ENCODE measurements around the gene SDHB. TPM values are rescaled to one million over a fixed set of nuclear protein-coding genes. Genes with fewer than 3 reads are reported as not detected.

The SDHB gene
- total RNA-seq, 6 experiments from 2014 or later, result 139 to 244 (median 178) TPM

DNA sequence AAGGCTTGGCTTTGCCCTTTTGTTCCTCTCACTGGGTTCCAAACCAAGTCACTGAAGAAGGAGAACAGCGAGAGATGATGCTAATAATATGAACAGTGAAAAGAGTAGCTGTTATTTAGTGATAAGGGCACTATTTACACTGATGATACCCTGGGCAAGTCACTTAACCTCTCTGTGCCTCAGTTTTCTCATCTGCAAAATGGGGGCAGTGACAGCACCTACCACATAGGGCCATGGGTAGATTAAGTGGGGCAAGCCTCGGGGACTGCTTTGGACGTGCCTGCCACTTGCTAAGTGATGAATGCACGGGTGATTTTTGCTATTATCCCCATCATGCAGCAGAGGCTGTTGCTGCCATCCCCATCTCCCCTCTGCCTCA lies 51.3 kb downstream of the SDHB start:
- H3K27me3 ChIP-seq, result no peaks in the 10 kb centered on the region
- ATAC-seq (no peak), DNase-seq (no peak)
- WGBS (ENCODE audit: insufficient coverage, low coverage, low lambda C conversion rate, missing lambda C conversion rate), result 93% methylated on average over 3 of the region's 4 CpGs
- no peak overlapping the region for H3K4me3 ChIP-seq
- no peaks in the 10 kb centered on the region for H3K4me1 ChIP-seq
- no peak overlapping the region for H3K27ac ChIP-seq
- peaks cover 0 to 9% (median under 1%) of the 10 kb centered on the region in 4 donors for H3K36me3 ChIP-seq
- intact Hi-C loops (cut with DNase I), result no loop called here
- TF ChIP-seq POLR2A (IDR thresholded peaks at IDR 0.05) (no peak), CTCF (IDR thresholded peaks at IDR 0.05) (no peak)
- no peaks in the 10 kb centered on the region for H3K9me3 ChIP-seq

DNA sequence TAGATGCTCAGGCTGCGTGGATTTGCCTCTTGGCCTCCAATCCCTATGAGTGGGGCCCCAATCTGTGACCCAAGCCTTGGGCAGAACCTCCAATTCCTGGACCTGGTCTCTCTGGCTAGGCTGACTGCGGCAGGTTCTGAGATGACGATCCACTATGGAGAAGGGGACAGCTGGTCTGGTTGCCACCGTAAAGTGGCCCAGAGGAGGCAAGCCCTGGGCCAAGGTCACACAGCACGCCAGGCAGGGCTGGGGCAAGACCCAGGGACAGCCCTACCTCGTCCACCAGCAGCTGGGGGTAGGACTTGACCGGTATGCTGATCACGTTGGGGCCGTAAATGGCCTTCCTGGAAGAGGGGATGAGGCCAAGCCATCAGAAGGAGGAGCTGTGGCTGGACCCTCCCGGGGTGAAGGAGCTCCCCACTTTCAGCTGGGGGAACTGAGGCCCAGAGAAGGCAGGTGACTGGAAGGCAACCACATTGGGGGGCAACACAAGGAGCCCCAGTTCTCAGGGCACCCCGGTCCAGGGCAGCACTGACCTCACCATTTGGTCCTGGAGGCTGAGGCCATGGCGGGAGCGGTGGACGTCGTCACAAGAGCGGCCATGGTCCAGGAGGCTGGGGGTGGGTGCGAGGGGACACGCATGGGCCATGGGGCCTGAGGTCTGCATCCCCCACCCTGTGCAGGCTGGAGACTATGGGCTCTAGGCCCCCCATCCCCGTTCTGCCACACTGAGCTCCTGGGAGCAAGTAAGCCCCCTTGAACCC lies 51.9 kb downstream of the SDHB start:
- TF ChIP-seq CTCF (IDR thresholded peaks at IDR 0.05), result no peak
- no peak for TF ChIP-seq POLR2A (IDR thresholded peaks at IDR 0.05)
- H3K27ac ChIP-seq, result no peak overlapping the region
- H3K9me3 ChIP-seq, result no peaks in the 10 kb centered on the region
- no peaks in the 10 kb centered on the region for H3K4me1 ChIP-seq
- no peaks in the 10 kb centered on the region for H3K27me3 ChIP-seq
- no peak for ATAC-seq
- DNase-seq, result no peak
- H3K36me3 ChIP-seq, result peaks cover 0 to 9% (median under 1%) of the 10 kb centered on the region in 4 donors
- intact Hi-C loops (cut with DNase I), result no loop called here
- 100% methylated on average over 2 of the region's 19 CpGs for WGBS (ENCODE audit: insufficient coverage, low coverage, low lambda C conversion rate, missing lambda C conversion rate)
- no peak overlapping the region for H3K4me3 ChIP-seq

DNA sequence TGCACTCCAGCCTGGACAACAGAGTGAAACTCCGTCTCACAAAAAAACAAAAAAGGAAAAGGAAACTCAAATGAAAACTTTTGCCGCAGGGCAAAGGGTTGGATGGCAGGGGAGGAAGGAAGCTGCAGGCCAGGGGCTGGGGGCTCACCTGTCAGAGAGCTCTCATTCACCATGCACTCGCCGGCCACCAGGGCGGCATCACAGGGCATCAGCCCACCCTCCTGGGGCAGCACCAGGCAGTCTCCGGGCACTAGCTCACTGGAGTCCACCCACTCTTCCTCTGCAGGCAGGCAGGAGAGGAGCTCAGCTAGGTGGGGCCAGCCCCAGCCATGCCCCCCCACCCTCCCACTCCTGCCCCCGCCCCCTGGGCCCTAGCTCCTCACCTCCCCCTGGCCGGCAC lies 54.0 kb downstream of the SDHB start:
- no peak overlapping the region for H3K27ac ChIP-seq
- ATAC-seq (no peak), DNase-seq (no peak)
- intact Hi-C loops (cut with DNase I), result no loop called here
- H3K4me3 ChIP-seq, result no peak overlapping the region
- TF ChIP-seq POLR2A (IDR thresholded peaks at IDR 0.05) (no peak), CTCF (IDR thresholded peaks at IDR 0.05) (no peak)
- WGBS (ENCODE audit: insufficient coverage, low coverage, low lambda C conversion rate, missing lambda C conversion rate), result no CpG with 5 or more reads among the region's 8 CpGs
- H3K27me3 ChIP-seq, result no peaks in the 10 kb centered on the region
- no peaks in the 10 kb centered on the region for H3K4me1 ChIP-seq
- peaks cover 0 to 9% (median under 1%) of the 10 kb centered on the region in 4 donors for H3K36me3 ChIP-seq
- H3K9me3 ChIP-seq, result no peaks in the 10 kb centered on the region

GRCh38 chr1:16998589-16998988 lies 55.2 kb downstream of the SDHB start:
- Histone ChIP-seq H3K36me3 (peaks cover 0 to 5% (median under 1%) of the 10 kb centered on the region in 4 donors), H3K27me3 (no peaks in the 10 kb centered on the region), H3K4me1 (no peaks in the 10 kb centered on the region), H3K4me3 (no peak overlapping the region), H3K27ac (no peak overlapping the region), H3K9me3 (no peaks in the 10 kb centered on the region)
- 91% methylated on average over 9 of the region's 10 CpGs for WGBS (ENCODE audit: insufficient coverage, low coverage, low lambda C conversion rate, missing lambda C conversion rate)
- intact Hi-C loops (cut with DNase I), result no loop called here
- TF ChIP-seq CTCF (IDR thresholded peaks at IDR 0.05) (no peak), POLR2A (IDR thresholded peaks at IDR 0.05) (no peak)
- DNase-seq (no peak), ATAC-seq (no peak)

Measured in right lobe of liver (tissue), 6 donors.